ENCODE measurements around the gene DMWD.

Gene DMWD

DNA sequence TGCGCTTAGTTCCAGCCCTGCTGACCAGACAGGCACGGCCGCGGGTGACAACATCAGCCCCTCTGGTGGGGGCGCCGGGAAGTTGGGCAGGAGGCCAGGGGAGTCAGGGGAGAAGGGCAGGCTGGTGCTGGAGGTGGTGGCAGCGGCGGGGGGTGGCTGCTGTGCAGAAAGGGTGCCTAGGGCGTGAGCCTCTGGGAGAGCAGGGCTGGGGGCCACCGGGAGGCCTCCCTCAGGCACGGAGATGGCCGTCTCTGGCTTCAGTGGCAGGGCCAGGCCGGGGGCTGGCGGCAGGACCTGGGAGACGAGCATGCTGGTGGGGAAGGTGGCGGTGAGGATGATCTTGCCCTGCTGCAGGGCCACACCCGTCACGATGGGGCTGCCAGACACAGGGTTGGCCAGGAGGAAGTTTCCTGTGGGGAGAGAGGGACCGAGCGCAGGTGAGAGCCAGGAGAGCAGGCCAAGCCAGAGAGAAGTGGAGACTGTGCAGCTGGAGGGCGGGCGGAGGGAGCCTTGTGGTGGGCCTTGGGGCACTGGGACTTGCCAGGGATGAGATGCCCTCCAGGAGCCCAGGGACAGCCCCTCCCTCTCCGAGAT, 26.8 kb downstream of the DMWD start:
- no peak overlapping the region for H3K4me3 ChIP-seq (ENCODE audit: low read depth, low read length)
- TF ChIP-seq, protein P1, sequence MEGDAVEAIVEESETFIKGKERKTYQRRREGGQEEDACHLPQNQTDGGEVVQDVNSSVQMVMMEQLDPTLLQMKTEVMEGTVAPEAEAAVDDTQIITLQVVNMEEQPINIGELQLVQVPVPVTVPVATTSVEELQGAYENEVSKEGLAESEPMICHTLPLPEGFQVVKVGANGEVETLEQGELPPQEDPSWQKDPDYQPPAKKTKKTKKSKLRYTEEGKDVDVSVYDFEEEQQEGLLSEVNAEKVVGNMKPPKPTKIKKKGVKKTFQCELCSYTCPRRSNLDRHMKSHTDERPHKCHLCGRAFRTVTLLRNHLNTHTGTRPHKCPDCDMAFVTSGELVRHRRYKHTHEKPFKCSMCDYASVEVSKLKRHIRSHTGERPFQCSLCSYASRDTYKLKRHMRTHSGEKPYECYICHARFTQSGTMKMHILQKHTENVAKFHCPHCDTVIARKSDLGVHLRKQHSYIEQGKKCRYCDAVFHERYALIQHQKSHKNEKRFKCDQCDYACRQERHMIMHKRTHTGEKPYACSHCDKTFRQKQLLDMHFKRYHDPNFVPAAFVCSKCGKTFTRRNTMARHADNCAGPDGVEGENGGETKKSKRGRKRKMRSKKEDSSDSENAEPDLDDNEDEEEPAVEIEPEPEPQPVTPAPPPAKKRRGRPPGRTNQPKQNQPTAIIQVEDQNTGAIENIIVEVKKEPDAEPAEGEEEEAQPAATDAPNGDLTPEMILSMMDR (IDR thresholded peaks at IDR 0.05; ENCODE audit: low read depth, low read length) = no peak

DNA sequence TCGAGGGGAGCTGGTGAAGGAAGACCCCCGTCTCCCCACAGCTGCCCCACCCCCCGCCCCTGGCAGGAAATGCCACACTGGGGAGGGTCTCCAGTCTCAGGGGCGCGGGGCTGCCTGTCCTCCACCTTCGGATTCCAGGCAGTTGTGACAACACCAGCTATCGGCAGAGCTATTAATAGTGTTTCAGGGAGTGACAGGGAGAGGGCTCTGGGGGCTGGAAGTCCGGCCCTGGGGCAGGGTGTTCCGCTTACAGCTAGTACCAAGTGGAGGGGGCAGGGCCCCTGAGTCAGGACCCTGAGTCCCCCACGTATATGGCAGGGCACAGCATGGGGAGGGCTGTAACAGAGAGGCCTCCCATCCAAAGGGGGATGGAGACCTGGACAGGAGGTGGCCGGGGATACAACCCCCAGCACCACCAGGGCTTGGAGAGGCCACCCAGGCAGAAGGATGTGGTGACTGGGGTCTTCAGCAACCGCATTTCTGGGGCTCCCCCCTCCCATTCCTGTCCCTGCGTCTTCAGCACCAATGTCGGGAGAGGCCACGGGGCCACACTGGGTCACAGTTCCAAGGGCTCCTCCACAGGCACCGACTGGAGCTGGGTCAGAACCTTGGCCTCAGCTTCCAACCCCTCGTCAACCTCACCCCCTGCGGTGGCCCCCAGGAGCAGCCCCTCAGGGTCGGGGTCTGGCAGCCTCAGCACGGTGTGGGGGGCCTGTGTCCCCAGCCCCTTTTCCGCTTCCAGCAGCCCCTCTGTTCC, 27.5 kb downstream of the DMWD start:
- H3K4me3 ChIP-seq (ENCODE audit: low read depth, low read length) = no peak overlapping the region

DNA sequence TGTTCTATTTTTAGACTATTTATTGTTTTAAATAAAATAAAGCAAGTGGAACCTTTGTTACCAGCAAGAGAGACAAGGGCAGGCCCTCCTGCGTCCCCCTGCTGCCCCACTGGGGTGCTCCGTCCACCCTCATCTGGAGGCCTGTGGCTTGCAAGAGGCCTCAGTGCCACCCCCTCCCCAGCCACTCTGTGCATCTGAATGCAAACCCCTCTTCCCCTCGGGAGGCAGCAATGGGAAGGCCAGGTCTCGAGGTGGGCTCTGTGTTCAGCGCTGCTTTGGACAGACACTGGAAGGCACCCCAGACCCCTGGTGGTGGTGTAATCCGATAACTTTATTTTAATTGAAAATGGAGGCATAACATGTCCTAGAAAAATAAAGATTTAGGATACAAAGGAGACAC, 28.2 kb downstream of the DMWD start:
- TF ChIP-seq, protein P1 (IDR thresholded peaks at IDR 0.05; ENCODE audit: low read depth, low read length) = no peak
- no peak overlapping the region for H3K4me3 ChIP-seq (ENCODE audit: low read depth, low read length)

More for the DNA sequence above, 27.5 kb downstream of the DMWD start:
- TF ChIP-seq, protein P1 (IDR thresholded peaks at IDR 0.05; ENCODE audit: low read depth, low read length) = no peak

- no peak overlapping the region for H3K4me3 ChIP-seq (ENCODE audit: low read depth, low read length)
- TF ChIP-seq, protein P1 (IDR thresholded peaks at IDR 0.05; ENCODE audit: low read depth, low read length) = no peak
Observed at GRCh38 chr19:45763691-45764294, 28.9 kb downstream of the DMWD start.

DNA sequence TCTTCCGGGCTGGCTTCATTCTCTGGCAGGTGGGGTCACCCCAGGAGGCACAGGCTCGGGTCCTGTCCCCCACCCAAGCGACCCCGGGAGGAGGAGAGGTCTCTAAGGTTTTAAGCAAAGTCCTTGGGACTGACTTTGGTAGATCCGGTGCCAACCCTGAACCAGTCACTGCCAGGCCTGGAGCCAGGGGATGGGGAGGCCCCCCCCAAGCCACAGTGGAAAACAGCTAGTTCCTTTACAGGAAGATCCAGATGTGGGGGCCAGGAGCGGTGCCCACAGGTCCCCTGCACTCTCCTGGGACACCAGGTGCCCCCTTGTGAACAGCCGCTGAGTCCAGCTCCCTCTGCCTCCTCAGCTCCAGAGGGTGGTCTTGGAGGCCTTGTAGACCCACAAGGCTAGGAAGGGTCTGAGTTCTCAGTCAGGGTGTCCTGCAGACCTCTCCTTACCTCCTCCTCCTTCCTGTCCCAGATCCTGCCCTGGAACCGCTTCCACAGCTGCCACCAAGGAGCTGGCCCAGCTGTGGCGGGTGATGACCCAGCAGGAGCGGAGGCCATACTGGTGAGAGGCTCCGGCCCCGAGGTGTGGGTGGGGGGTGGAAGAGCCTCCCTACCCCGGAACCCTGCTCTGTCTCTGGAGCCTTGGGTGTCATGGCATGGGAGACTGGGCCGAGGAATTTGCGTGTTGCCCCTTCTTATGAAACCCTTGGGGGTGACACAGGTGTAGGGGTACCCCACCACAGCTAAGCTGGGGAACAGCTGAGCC, 29.6 kb downstream of the DMWD start:
- no peak overlapping the region for H3K4me3 ChIP-seq (ENCODE audit: low read depth, low read length)
- TF ChIP-seq, protein P1 (IDR thresholded peaks at IDR 0.05; ENCODE audit: low read depth, low read length) = no peak

DNA sequence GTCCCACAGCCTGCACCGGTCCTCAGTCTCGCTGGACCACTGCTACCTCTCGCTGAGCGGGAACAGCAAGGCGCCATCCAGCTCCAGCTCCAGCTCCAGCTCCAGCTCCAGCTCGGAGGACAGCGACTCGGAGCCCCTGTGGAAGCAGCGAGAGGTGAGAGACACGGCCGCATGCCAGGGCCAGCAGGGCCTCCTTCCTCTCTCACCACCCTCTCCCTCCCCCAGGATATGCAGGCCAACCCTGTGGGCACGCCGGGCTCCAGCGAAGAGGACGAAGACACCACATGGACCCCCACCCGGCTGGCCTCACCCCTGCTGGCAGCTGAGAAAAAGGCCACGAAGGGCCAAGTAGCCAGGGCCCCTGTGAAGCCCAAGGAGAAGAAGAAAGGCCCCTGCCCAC, 30.9 kb downstream of the DMWD start:
- no peak overlapping the region for H3K4me3 ChIP-seq (ENCODE audit: low read depth, low read length)
- TF ChIP-seq, protein P1 (IDR thresholded peaks at IDR 0.05; ENCODE audit: low read depth, low read length) = no peak
